IPS-NIHi7 (cell line): ENCODE measurements around the gene ONECUT3.

Source experiments
- DNase-seq: peaks from one replicate; pipeline ENCODE4 v3.0.0; 2012; ENCODE audit warnings: mixed read lengths; ENCODE audit errors: extremely low spot score

ONECUT3 gene

DNA sequence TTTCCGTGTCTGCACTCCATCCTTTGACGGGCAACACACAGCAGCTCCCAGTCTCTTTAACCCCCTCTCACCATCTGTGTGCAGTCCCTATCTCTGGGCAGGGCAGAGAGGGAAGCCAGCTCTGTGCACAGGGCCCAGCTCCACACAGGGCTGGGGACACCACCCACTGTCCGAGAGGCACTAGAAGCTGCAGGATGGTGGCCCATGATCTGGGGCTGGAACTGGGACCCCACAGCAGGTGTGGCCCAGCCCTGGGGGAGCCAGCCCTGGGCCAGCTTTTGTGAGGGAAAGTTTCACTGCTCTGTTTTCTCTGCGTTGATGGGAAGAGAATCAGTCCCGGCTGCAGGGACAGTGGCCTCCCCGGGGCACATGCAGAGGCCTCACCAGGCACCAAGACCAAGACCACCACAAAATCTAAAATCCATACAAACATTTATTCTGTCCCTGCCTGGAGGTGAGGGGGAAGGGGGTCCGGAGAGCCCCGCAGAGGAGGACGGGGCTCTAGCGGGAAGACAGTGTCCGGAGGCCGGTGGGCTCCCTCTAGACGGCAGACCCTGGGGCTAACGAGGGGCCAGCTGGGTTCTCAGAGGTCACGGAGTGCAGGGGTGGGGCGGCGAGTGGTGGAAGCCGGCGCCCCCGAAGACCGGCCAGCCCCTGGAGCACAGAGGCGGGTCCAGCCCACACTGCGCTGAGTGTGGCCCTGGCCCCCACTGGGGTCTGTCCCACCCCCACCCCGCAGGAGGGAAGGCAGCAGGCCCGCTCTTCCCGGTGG lies 61.7 kb downstream of the ONECUT3 start:
- no peak for DNase-seq

GRCh38 chr19:1815605-1816529 lies 62.6 kb downstream of the ONECUT3 start:
- DNase-seq = no peak

GRCh38 chr19:1816530-1817298 lies 63.4 kb downstream of the ONECUT3 start:
- no peak for DNase-seq

DNA sequence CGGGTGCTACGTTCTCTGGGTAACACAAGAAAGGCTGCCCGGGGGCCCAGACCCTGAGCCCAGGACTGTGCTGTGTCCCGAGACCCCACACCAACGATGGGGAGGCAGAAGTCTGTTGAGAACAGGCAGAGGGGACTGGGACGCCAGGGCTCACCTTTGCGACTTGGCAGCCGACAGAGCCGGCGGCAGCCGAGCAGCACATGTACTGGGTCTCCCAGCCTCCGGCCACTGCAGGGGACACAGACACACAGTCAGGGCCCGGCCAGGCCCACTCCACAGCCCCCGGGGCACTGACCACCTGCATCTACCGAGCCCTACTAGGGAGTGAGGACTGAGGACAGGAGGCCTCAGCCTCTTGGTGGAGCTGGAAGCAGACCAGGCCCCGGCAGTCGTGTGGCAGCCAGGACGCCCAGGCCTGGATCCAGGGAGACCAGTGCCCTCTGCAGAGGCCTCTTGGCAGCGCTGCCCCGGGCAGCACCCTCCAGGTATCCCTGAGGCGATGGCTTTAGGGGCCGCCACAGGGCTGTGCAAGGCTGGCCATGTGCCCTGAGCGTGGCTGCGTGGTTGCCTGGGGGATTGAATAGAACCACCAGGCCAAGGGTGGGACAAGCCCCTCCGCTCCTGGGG lies 64.4 kb downstream of the ONECUT3 start:
- no peak for DNase-seq

DNA sequence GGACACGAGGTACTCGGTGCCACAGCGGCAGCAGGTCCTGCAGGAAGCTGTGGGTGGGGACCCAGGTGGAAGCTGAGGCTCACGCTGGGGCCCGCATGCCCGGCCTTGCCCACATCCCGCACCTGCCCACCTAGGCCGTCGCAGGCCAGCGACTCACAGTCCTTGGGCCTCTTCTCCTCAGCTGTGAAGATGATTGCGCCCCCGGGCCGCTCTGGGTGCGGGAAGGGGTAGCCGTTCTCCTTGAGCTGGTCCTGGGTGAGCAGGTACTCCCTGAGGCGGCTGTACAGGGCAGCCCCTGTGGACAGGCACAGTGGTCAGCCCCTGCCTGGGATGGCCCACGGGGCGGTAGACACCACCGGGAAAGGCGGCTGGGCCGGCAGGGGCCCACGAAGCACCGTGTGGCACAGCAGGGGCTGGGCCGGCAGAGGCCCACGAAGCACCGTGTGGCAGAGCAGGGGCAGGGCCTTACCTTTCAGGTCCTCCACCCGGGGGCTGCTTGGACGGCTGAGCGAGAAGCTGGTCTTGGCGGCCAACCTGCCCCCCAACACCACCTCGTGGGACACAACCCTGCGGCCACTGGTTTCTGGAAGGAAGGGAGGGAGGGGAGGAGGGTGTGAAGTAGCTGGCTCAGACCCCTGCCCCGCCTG lies 65.4 kb downstream of the ONECUT3 start:
- DNase-seq = no peak

DNA sequence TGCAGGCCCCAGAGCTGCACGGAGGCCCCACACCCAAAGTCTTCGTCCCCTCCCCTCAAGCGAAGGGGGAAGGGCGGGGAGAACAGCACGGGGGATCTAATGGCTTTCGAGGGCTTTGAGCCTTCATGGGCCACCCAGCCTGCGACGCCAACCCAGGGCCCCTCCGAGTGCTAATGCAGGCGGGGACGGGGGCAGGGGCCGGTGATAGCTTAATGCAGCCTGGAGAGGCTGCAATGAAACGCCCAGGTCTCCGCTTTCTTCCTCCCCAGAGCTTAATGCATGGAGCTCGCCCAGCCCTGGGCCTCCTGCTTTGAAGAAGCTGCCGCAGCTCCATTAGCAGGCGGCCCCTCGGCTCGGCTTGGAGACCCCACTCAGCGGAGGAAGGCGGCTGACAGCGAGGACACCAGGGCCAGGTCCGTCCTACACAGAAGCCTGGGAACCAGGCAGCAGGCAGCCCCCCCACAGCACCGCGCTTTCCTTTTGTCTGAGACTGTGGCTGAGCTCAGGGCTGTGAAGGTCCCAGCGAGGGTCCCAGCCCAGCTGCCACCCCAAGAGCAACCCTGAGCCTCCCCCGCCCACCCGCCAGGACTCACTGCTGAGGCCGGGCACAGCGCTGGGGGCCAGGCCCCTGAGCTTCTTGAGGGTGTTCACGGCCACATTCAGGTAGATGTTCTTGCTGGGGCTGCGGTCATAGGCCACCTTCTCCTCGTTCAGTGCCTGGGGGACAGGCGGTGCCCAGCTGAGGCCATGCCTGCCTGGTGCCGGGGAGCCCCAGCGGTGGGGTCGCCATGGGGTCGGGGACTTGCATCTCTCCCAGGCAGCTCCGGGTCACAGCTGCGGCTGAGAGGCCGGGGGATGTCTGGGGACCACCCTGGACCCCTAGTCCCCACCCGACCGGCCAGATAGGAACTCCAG lies 66.3 kb downstream of the ONECUT3 start:
- no peak for DNase-seq

DNA sequence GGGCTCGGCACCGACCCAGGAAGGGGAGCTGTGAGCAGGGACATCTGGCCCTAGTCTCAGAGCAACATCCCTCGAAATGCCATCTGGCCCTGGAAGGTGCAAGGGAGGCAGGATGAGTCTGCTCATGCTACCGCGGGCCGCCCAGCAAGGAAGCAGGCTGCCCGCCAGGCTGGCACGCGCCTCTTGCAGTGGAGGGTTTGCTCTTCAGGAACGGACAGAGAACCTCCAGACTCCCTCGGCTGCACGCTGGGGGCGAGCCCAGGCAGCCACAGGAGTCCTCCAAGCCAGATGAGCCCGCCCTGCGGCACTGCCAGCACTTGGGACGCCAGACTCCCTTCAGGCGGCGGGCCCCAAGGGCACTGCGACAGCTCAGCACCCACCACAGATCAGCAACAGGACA lies 68.9 kb downstream of the ONECUT3 start:
- no peak for DNase-seq

- no peak for DNase-seq
These were observed 69.7 kb downstream of the ONECUT3 start for GRCh38 chr19:1823020-1823419.

DNA sequence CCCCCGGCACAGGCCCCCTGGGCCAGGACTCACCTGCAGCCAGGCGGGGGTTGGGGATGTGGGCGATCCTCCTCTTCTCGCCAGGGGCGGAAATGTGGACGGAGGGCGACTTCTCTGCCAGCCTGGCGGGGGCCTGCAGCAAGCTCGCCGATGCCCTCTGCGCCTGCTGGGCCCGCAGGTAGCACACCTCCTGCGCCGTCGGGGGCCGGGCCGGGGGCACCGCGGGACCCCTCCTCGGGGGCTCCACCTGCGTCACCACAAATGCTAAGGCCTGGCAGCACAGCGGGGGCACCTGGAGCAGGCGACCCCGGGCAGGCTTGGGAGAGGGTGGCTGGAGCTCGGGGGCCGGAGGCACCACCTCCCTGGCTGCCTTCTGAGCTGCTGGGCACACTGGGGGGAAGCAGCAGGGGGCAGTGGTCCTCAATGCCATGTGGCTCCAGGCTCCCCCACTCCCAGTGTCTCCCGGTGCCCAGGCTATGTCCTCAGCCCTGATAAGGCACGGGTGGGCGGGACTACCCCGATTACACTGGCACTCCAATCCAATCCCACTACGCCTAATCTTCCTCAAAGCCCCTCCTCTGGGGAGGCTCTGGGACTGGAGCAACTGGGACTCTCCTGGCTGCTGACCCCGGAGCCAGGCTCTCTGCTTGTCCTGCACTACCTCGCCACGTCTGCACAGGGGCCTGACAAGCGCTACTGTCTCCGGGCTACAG lies 70.4 kb downstream of the ONECUT3 start:
- DNase-seq = no peak

GRCh38 chr19:1824252-1824622 lies 70.9 kb downstream of the ONECUT3 start:
- DNase-seq = no peak

- DNase-seq = peak; percentile 97
These were observed 72.7 kb downstream of the ONECUT3 start for GRCh38 chr19:1825909-1826556.

DNA sequence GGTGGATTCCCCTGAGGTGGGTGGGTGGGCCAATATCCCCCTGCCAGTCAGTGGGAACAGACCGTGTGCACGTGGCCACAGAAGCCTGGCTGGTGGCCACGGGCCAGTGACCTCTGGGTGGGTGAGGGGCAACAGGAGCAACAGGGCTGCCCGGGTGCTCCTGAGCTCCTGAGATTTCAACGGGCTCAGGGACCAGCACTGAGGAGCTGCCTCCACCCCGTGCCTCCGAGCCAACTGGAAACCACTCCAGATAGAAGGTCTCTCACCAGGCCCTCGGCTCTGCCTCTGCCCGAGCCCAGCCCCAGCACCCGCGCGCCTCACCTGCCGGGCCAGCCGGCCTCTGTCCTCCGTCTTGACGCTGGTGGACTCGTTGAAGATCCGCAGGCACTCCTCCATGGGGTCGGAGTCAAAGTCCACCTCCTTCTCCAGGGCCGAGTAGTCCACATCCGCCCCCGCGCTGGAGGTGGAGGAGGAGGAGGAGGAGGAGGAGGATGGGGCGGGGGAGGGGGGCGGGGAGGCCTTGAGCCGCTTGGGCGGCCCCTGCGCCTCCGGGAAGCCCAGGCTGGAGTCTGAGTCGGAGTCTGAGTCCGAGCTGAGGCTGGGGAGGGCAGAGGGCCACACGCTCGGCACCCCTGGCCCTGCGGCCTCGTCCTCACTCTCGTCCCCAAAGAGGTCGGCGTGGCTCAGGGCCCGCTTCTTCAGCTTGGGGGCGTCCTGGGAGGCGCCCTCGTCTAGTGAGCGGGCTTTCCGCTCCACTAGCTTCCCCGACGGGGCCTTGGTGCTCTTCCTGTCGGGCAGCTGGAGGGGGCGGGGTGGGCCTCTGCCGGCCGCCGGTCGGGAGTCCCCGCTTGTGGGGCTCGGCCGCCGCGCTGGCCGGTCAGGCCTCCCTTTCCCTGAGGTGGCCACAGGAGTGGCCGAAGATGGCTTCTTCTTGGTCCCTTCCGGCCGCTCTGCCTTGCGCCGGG lies 73.5 kb downstream of the ONECUT3 start:
- peak; percentile 60 for DNase-seq

DNA sequence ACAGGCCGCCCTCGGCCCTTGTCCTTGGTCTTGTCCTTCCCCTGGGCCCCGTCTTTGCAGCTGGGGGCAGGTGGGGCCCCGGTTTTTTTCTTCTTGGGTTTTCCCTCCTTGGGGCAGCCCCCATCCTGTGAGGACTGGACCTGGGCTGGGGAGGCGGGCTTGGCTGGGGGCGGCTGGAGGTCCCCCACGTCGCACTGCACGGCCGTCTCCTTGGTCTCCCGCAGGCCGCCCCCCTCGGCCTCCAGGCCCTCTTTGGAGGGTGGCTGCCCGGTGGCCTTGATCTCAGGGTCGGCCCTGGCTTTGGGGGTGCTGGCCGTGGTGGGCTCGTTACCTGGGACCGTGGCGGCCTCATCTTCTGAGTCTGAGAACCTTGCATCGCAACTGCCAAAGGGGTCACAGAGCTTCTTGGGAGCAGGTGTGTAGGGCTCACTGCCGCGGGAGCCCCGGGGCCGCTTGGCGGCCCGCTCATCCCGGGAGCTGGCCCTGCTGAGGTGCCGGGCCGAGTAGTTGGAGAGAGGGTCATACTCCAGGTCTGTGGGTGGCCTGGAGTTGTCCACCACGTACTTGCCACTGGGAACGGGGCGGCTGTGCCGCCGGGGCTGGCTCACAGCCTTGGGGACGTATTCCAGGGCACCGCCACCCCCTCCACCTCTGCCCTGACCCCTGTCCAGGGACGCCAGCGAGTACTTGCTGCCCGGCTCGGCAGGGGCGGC lies 74.4 kb downstream of the ONECUT3 start:
- DNase-seq = no peak

DNA sequence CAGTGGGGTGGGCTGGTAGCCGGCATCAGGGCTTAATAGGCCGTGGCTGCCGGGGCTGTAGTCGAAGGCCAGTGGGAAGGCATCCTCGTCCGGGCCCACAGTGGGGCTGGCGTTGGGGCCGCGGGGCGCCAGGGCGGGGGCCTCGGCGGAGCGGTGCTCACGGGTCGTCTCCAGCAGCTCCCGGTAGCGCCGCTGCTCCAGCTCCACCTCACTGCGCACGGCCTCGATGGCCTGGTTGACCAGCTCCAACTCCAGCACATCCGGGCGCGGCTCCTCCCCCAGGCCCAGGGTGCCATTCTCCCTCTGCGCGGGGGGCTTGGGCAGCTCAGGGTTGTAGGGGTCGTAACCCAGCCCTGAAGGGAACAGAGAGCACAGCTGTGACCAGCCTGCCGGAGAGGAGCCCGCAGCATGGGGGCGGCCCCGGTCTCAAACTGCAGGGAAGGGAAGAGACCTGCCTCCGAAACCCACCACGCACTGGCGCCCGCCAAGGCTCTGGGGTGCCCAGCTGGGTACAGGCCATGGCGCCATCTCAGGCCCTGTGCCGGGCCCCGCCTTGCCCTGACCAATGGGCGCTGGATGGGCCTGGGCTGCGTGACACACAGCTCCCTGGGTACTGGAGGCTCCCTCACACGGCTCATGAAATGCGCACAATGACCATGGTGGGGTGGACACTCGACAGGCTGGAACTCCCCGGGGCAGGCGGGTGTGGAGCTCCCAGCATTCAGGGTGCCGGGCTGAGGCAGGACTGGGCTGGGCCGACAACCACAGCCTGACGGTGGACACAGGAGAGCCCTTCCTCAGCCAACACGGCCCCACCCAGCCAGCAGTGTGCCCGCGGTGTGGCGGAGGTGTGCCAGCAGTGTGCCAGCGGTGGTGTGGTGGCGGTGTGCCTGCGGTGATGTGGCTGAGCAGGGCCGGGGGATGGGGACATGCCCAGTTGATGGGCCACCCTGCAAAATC lies 75.3 kb downstream of the ONECUT3 start:
- no peak for DNase-seq

- no peak for DNase-seq
These were observed 76.7 kb downstream of the ONECUT3 start for GRCh38 chr19:1829958-1830357.

- no peak for DNase-seq
These were observed 77.3 kb downstream of the ONECUT3 start for GRCh38 chr19:1830568-1830967.
